ENCODE results near the gene TACC2.
"Not testable (repeated sequence)": the region's sequence is repeated elsewhere in the genome, so short reads cannot be mapped to it uniquely, and the experiment has no call there.

The TACC2 gene

GRCh38 chr10:122097935-122098334 lies 109.0 kb downstream of the TACC2 start:
- no peak for DNase-seq

- DNase-seq = no peak
Measured at GRCh38 chr10:122098924-122099323, 110.0 kb downstream of the TACC2 start.

GRCh38 chr10:122099562-122099961 lies 110.6 kb downstream of the TACC2 start:
- DNase-seq = no peak

- no peak for DNase-seq
Measured at GRCh38 chr10:122102146-122102868, 113.3 kb downstream of the TACC2 start.

GRCh38 chr10:122102869-122103525 lies 114.0 kb downstream of the TACC2 start:
- no peak for DNase-seq

- no peak for DNase-seq
Measured at GRCh38 chr10:122103592-122103991, 114.6 kb downstream of the TACC2 start.

GRCh38 chr10:122108786-122109185 lies 119.8 kb downstream of the TACC2 start:
- not testable (repeated sequence) for DNase-seq

- DNase-seq = no peak
Measured at GRCh38 chr10:122112021-122112616, 123.2 kb downstream of the TACC2 start.

- DNase-seq = peak in 1 of 2 donors; percentile 1
Measured at GRCh38 chr10:122112625-122113160, 123.7 kb downstream of the TACC2 start.

- peak in 1 of 2 donors; percentile 27 for DNase-seq
Measured at GRCh38 chr10:122113161-122113944, 124.4 kb downstream of the TACC2 start.

GRCh38 chr10:122113945-122114747 lies 125.2 kb downstream of the TACC2 start:
- no peak for DNase-seq

- DNase-seq = no peak
Measured at GRCh38 chr10:122115874-122116273, 126.9 kb downstream of the TACC2 start.

GRCh38 chr10:122116331-122116730 lies 127.4 kb downstream of the TACC2 start:
- no peak for DNase-seq

GRCh38 chr10:122117475-122117874 lies 128.5 kb downstream of the TACC2 start:
- DNase-seq = no peak

- DNase-seq = no peak
Measured at GRCh38 chr10:122120008-122120744, 131.2 kb downstream of the TACC2 start.

- DNase-seq = no peak
Measured at GRCh38 chr10:122121059-122121458, 132.1 kb downstream of the TACC2 start.

GRCh38 chr10:122122493-122122892 lies 133.5 kb downstream of the TACC2 start:
- no peak for DNase-seq

- no peak for DNase-seq
Measured at GRCh38 chr10:122123186-122123585, 134.2 kb downstream of the TACC2 start.

- no peak for DNase-seq
Measured at GRCh38 chr10:122124342-122124741, 135.4 kb downstream of the TACC2 start.

GRCh38 chr10:122124808-122125207 lies 135.8 kb downstream of the TACC2 start:
- no peak for DNase-seq

All from stimulated activated CD4-positive, alpha-beta T cell treated with anti-CD3 and anti-CD28 coated beads, Interleukin-2, amount 100 ng/mL, for 24 hours (primary cell).